GM21367 (cell line): ENCODE data around the gene SNX15.
"Not testable (repeated sequence)": the region's sequence is repeated elsewhere in the genome, so short reads cannot be mapped to it uniquely, and the experiment has no call there.

Source experiments
- ATAC-seq: cut with Tn5 transposase; IDR thresholded peaks from one replicate; pipeline ENCODE4 v1.9.1; 2021; ENCODE audit not compliant: unreplicated experiment

The SNX15 gene

GRCh38 chr11:65014726-65015227 lies 12.5 kb upstream of the SNX15 start:
- no peak for ATAC-seq

- no peak for ATAC-seq
These were observed 10.5 kb upstream of the SNX15 start for GRCh38 chr11:65016705-65017104.

GRCh38 chr11:65017937-65018336 lies 9.3 kb upstream of the SNX15 start:
- no peak for ATAC-seq

- no peak for ATAC-seq
These were observed 7.4 kb upstream of the SNX15 start for GRCh38 chr11:65019824-65020223.

- ATAC-seq, result no peak
These were observed 6.2 kb upstream of the SNX15 start for GRCh38 chr11:65021003-65021402.

- no peak for ATAC-seq
These were observed 5.7 kb upstream of the SNX15 start for GRCh38 chr11:65021509-65021908.

- ATAC-seq, result not testable (repeated sequence)
These were observed 3.7 kb upstream of the SNX15 start for GRCh38 chr11:65023502-65023901.

GRCh38 chr11:65026810-65027209 lies 429 bp upstream of the SNX15 start:
- no peak for ATAC-seq

GRCh38 chr11:65032216-65032615 lies 5.0 kb downstream of the SNX15 start:
- no peak for ATAC-seq

GRCh38 chr11:65034423-65034822 lies 7.2 kb downstream of the SNX15 start:
- no peak for ATAC-seq

- no peak for ATAC-seq
These were observed 8.3 kb downstream of the SNX15 start for GRCh38 chr11:65035579-65035978.

- ATAC-seq, result no peak
These were observed 9.7 kb downstream of the SNX15 start for GRCh38 chr11:65036931-65037330.

- no peak for ATAC-seq
These were observed 13.2 kb downstream of the SNX15 start for GRCh38 chr11:65040520-65040846.

- peak; percentile 68 for ATAC-seq
These were observed 13.8 kb downstream of the SNX15 start, which contains the start of gene SAC3D1 for GRCh38 chr11:65040847-65041622. Gene SAC3D1, plus strand, starts transcription at chr11:65041210. Its CDS starts 83 bp downstream, at chr11:65041293.

- no peak for ATAC-seq
These were observed 15.7 kb downstream of the SNX15 start for GRCh38 chr11:65042891-65043290.

GRCh38 chr11:65043881-65044501 lies 16.8 kb downstream of the SNX15 start:
- no peak for ATAC-seq

GRCh38 chr11:65045061-65045460 lies 17.8 kb downstream of the SNX15 start:
- ATAC-seq, result no peak

GRCh38 chr11:65045728-65046127 lies 18.5 kb downstream of the SNX15 start:
- no peak for ATAC-seq

GRCh38 chr11:65047581-65048422 lies 20.6 kb downstream of the SNX15 start:
- no peak for ATAC-seq

GRCh38 chr11:65051398-65051858 lies 24.2 kb downstream of the SNX15 start:
- no peak for ATAC-seq

- no peak for ATAC-seq
These were observed 26.7 kb downstream of the SNX15 start for GRCh38 chr11:65053827-65054508.
